ENCODE data around the gene RCOR1. TPM values are rescaled to one million over a fixed set of nuclear protein-coding genes. Genes with fewer than 3 reads are reported as not detected.

Gene RCOR1
- polyA plus RNA-seq, 1 experiment = 16.7 TPM

DNA sequence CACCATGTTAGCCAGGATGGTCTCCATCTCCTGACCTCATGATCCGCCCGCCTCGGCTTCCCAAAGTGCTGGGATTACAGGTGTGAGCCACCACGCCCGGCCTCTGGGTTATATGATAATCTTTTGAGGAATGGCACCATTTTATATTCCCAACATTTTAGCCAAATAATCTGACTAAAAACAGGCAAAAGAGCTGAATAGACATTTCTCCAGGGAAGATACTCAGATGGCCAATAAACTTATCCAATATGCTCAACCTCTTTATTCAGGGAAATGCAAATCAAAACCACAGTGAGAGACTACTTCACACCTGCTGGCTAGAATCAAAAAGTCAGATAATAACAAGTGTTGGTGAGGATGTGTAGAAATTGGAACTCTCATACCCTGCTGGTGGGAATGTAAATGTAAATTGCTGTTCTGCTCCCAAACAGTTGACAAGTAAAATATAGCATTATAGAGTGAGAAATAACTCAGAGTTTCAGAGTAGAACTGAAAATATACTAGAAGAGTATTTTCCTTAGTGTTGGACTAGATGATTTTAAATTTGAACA lies 80.0 kb downstream of the RCOR1 start:
- ChIA-PET POLR2A (interaction anchor here (0.7 kb wide), 1 partner anchor 33 kb away, joined by 7 read pairs; no protein-coding TSS in a partner anchor), CTCF (interaction anchor here (1.7 kb wide), 1 partner anchor 10 kb away, joined by 7 read pairs; no protein-coding TSS in a partner anchor)
- Histone ChIP-seq H3K4me3 (ENCODE audit: low read depth, low read length) (no peak overlapping the region), H3K27me3 (ENCODE audit: control insufficient read depth, insufficient read depth, low read length) (no peaks in the 10 kb centered on the region), H3K27ac (ENCODE audit: low read depth, low read length) (no peak overlapping the region), H3K9me3 (ENCODE audit: control insufficient read depth, insufficient read depth, low read length) (no peaks in the 10 kb centered on the region)
- TF ChIP-seq, protein P1, sequence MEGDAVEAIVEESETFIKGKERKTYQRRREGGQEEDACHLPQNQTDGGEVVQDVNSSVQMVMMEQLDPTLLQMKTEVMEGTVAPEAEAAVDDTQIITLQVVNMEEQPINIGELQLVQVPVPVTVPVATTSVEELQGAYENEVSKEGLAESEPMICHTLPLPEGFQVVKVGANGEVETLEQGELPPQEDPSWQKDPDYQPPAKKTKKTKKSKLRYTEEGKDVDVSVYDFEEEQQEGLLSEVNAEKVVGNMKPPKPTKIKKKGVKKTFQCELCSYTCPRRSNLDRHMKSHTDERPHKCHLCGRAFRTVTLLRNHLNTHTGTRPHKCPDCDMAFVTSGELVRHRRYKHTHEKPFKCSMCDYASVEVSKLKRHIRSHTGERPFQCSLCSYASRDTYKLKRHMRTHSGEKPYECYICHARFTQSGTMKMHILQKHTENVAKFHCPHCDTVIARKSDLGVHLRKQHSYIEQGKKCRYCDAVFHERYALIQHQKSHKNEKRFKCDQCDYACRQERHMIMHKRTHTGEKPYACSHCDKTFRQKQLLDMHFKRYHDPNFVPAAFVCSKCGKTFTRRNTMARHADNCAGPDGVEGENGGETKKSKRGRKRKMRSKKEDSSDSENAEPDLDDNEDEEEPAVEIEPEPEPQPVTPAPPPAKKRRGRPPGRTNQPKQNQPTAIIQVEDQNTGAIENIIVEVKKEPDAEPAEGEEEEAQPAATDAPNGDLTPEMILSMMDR (IDR thresholded peaks at IDR 0.05; ENCODE audit: low read depth, low read length) = 0 out of 2 replicates have a peak, but pooled peaks have one; percentile 12
- DNase-seq (ENCODE audit: low read depth, low spot score) = no peak

DNA sequence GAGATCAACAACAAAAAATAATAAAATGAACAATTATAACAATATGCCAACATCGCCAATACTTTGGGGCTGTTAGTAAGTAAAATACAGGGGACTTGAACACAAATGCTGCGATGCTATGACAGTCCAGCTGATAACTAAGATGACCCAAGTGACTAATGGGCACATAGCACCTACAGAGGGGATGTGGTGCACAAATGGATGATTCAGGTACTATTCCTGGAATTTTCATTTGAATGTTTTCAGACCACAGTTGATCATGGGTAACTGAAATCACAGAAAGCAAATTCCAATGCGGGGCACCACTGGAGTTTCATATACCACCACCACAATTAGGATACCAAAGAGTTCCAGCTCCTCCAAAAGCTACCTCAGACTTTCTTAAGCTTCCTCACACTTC lies 82.9 kb downstream of the RCOR1 start:
- TF ChIP-seq, protein P1 (IDR thresholded peaks at IDR 0.05; ENCODE audit: low read depth, low read length) = no peak
- no peak overlapping the region for H3K27ac ChIP-seq (ENCODE audit: low read depth, low read length)
- no peaks in the 10 kb centered on the region for H3K27me3 ChIP-seq (ENCODE audit: control insufficient read depth, insufficient read depth, low read length)
- H3K4me3 ChIP-seq (ENCODE audit: low read depth, low read length) = no peak overlapping the region
- no peaks in the 10 kb centered on the region; the same call in 1 of the 2 replicates for H3K9me3 ChIP-seq (ENCODE audit: control insufficient read depth, insufficient read depth, low read length)
- no peak for DNase-seq (ENCODE audit: low read depth, low spot score)
- CTCF ChIA-PET = no interaction called here
- POLR2A ChIA-PET = no interaction called here

DNA sequence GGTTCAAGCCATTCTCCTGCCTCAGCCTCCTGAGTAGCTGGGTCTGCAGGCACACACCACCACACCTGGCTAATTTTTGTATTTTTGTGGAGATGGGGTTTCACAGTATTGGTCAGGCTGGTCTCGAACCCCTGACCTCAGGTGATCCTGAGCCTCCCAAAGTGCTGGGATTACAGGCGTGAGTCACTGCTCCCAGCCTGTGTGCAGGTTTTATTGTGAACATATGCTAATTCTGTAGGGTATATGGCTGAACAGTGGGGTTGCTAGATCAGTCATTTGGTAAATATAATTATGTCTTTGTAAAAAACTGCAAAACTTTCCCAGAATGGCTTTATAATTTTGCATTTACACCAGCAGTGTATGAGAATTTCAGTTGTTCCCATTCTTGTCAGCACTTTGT lies 85.9 kb downstream of the RCOR1 start:
- no peaks in the 10 kb centered on the region for H3K27me3 ChIP-seq (ENCODE audit: control insufficient read depth, insufficient read depth, low read length)
- TF ChIP-seq, protein P1 (IDR thresholded peaks at IDR 0.05; ENCODE audit: low read depth, low read length) = no peak
- CTCF ChIA-PET = no interaction called here
- no peak overlapping the region for H3K27ac ChIP-seq (ENCODE audit: low read depth, low read length)
- no peaks in the 10 kb centered on the region; the same call in 1 of the 2 replicates for H3K9me3 ChIP-seq (ENCODE audit: control insufficient read depth, insufficient read depth, low read length)
- DNase-seq (ENCODE audit: low read depth, low spot score) = no peak
- POLR2A ChIA-PET = no interaction called here
- no peak overlapping the region for H3K4me3 ChIP-seq (ENCODE audit: low read depth, low read length)

DNA sequence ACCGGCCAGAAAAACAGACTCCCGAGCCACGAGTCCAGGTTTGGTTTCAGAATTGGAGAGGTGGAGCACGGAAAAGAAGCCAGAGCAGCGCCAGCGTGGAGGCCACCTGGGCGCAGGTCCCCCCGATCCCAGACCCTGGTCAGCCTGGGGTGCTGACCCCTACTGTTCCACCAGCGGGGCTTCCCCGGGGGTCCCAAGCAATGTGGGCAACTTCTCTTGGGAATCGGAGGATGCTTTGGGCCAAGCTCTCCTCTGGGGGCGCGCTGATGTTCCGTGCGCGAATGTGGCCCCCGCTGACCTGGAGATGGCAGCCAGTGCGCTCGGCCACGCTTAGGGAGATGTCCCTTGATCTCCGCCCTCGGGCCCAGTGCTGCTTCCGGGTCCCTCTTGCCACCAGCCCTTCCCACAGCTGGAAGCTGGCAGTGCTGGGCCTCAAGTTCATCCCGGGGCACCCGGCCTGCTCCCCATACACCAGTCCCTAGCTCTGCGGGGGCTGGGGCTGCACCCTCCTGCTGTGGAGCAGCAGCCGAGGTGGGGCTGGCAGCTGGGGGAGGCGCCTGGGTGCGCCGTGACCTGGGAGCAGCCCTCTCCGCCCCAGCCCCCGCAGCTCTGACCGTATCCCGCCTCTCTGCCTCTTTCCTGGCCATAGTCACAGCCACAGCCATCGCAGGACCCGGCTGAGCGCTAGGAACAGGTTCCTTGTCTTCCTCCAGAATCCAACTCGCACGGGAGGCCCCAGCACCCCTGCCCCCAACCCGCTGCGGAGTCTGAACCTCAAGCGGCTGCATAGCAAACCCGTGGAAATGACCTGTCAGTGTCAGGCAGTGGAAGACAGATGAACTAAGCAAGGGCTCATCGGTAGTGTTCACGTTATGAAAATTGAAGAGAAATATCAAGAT lies 91.2 kb downstream of the RCOR1 start:
- CTCF ChIA-PET = interaction anchor here (0.5 to 1.0 kb wide), 2 partner anchors 11 to 90 kb away, joined by 3 to 4 read pairs; no protein-coding TSS in a partner anchor
- no peaks in the 10 kb centered on the region for H3K27me3 ChIP-seq (ENCODE audit: control insufficient read depth, insufficient read depth, low read length)
- no peak overlapping the region for H3K4me3 ChIP-seq (ENCODE audit: low read depth, low read length)
- H3K9me3 ChIP-seq (ENCODE audit: control insufficient read depth, insufficient read depth, low read length) = no peaks in the 10 kb centered on the region
- DNase-seq (ENCODE audit: low read depth, low spot score) = no peak
- POLR2A ChIA-PET = no interaction called here
- H3K27ac ChIP-seq (ENCODE audit: low read depth, low read length) = no peak overlapping the region
- TF ChIP-seq, protein P1 (IDR thresholded peaks at IDR 0.05; ENCODE audit: low read depth, low read length) = no peak

DNA sequence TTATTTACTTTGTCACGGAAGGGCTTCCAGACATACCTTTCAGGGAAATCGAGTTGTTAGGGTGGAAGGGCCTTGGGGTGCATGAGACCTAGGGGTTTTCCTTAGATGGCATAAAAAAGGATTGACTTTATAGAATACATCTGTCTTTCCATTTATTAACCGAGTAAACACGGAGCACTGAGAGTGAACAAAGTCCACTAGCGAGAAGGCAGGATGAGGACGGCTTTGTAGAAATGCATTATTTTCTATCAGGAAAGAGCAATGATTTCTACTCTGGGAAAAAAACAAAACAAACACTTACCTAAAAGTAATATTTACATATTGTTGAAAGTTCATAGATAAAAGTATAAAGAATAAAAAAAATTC lies 91.8 kb downstream of the RCOR1 start:
- H3K27ac ChIP-seq (ENCODE audit: low read depth, low read length) = no peak overlapping the region
- TF ChIP-seq, protein P1 (IDR thresholded peaks at IDR 0.05; ENCODE audit: low read depth, low read length) = no peak
- no peak overlapping the region for H3K4me3 ChIP-seq (ENCODE audit: low read depth, low read length)
- ChIA-PET CTCF (no interaction called here), POLR2A (no interaction called here)
- DNase-seq (ENCODE audit: low read depth, low spot score) = no peak
- H3K27me3 ChIP-seq (ENCODE audit: control insufficient read depth, insufficient read depth, low read length) = no peaks in the 10 kb centered on the region
- H3K9me3 ChIP-seq (ENCODE audit: control insufficient read depth, insufficient read depth, low read length) = no peaks in the 10 kb centered on the region
